ENCODE data around the gene S1PR2. TPM values are rescaled to one million over a fixed set of nuclear protein-coding genes. Genes with fewer than 3 reads are reported as not detected.

The S1PR2 gene
- total RNA-seq, 2 experiments from 2014 or later, result 14.6 to 17.2 TPM

GRCh38 chr19:10258080-10258710 is 27.1 kb upstream of the S1PR2 start:
- Histone ChIP-seq H3K27ac (ENCODE audit: low read depth in 1 of 2, low read length in 2 of 2) (no peak overlapping the region), H3K4me1 (ENCODE audit: insufficient read depth, low read length) (peaks cover 21% of the 10 kb centered on the region), H3K9me3 (ENCODE audit: control insufficient read depth in 1 of 2, insufficient read depth in 1 of 2, low read length in 2 of 2) (no peaks in the 10 kb centered on the region), H3K36me3 (ENCODE audit: insufficient read depth, low read length) (peaks cover 46% of the 10 kb centered on the region), H3K27me3 (ENCODE audit: control insufficient read depth in 1 of 2, insufficient read depth in 2 of 2, low read length in 2 of 2) (no peaks in the 10 kb centered on the region), H3K4me3 (ENCODE audit: low read length) (no peak overlapping the region)
- DNase-seq (no peak), ATAC-seq (ENCODE audit: poor library complexity) (no peak)
- Mint-ChIP-seq H3K27ac (no peak overlapping the region), H3K4me1 (ENCODE audit: low read depth) (peaks cover 16% of the 10 kb centered on the region), H3K36me3 (ENCODE audit: low read depth) (peaks cover 58% of the 10 kb centered on the region), H3K27me3 (no peaks in the 10 kb centered on the region), H3K4me3 (no peak overlapping the region), H3K9me3 (no peaks in the 10 kb centered on the region)
- TF ChIP-seq CTCF (IDR thresholded peaks at IDR 0.05), result no peak
- POLR2A ChIA-PET, result interaction anchor here (1.0 to 2.7 kb wide), 5 partner anchors 13 to 133 kb away, joined by 3 to 18 read pairs (median 8); partner anchors contain the start of genes ICAM1 and TYK2
- CTCF ChIA-PET, result interaction anchor here (0.6 to 4.4 kb wide), 19 partner anchors 8 to 322 kb away, joined by 3 to 56 read pairs (median 5); partner anchors contain the start of genes CDC37, ICAM1, OLFM2 and TYK2
- intact Hi-C loops (cut with DNase I, micrococcal nuclease), result loop anchor here (2.0 to 10.0 kb wide), 2 partner anchors 131 to 423 kb away; partner anchors contain the start of gene PIN1 (in 1 of the 2)

- no peak for TF ChIP-seq CTCF (IDR thresholded peaks at IDR 0.05)
- Histone ChIP-seq H3K27me3 (ENCODE audit: control insufficient read depth in 1 of 2, insufficient read depth in 2 of 2, low read length in 2 of 2) (no peaks in the 10 kb centered on the region), H3K9me3 (ENCODE audit: control insufficient read depth in 1 of 2, insufficient read depth in 1 of 2, low read length in 2 of 2) (no peaks in the 10 kb centered on the region), H3K4me1 (ENCODE audit: insufficient read depth, low read length) (peaks cover 32% of the 10 kb centered on the region), H3K27ac (ENCODE audit: low read depth in 1 of 2, low read length in 2 of 2) (no peak overlapping the region), H3K4me3 (ENCODE audit: low read length) (no peak overlapping the region), H3K36me3 (ENCODE audit: insufficient read depth, low read length) (peaks cover 46% of the 10 kb centered on the region)
- Mint-ChIP-seq H3K27me3 (no peaks in the 10 kb centered on the region), H3K36me3 (ENCODE audit: low read depth) (peaks cover 65% of the 10 kb centered on the region), H3K27ac (no peak overlapping the region), H3K4me1 (ENCODE audit: low read depth) (peaks cover 22% of the 10 kb centered on the region), H3K4me3 (peak overlapping the region; percentile 51), H3K9me3 (no peaks in the 10 kb centered on the region)
- intact Hi-C loops (cut with DNase I, micrococcal nuclease), result loop anchor here in 1 of 2 experiments (10.0 kb wide), 1 partner anchor 422 kb away; the partner anchor contains the start of gene PIN1
- POLR2A ChIA-PET, result interaction anchor here (0.9 kb wide), 1 partner anchor 132 kb away, joined by 3 read pairs; no protein-coding TSS in a partner anchor
- CTCF ChIA-PET, result interaction anchor here (4.4 kb wide), 1 partner anchor 131 kb away, joined by 56 read pairs; no protein-coding TSS in a partner anchor
- ATAC-seq (ENCODE audit: poor library complexity) (no peak), DNase-seq (no peak)
Observed at GRCh38 chr19:10256970-10257615, 26.0 kb upstream of the S1PR2 start.

- peaks cover 32% of the 10 kb centered on the region for H3K4me1 ChIP-seq (ENCODE audit: insufficient read depth, low read length)
- H3K27ac Mint-ChIP-seq, result no peak overlapping the region
- H3K36me3 Mint-ChIP-seq (ENCODE audit: low read depth), result peaks cover 70% of the 10 kb centered on the region
- H3K27me3 Mint-ChIP-seq, result no peaks in the 10 kb centered on the region
- no peaks in the 10 kb centered on the region for H3K9me3 ChIP-seq (ENCODE audit: control insufficient read depth in 1 of 2, insufficient read depth in 1 of 2, low read length in 2 of 2)
- POLR2A ChIA-PET, result interaction anchor here (0.9 kb wide), 1 partner anchor 132 kb away, joined by 3 read pairs; no protein-coding TSS in a partner anchor
- CTCF ChIA-PET, result no interaction called here
- peaks cover 27% of the 10 kb centered on the region for H3K4me1 Mint-ChIP-seq (ENCODE audit: low read depth)
- H3K4me3 Mint-ChIP-seq, result peak overlapping the region; percentile 7
- H3K9me3 Mint-ChIP-seq, result no peaks in the 10 kb centered on the region
- H3K27ac ChIP-seq (ENCODE audit: low read depth in 1 of 2, low read length in 2 of 2), result no peak overlapping the region
- no peak for DNase-seq
- H3K27me3 ChIP-seq (ENCODE audit: control insufficient read depth in 1 of 2, insufficient read depth in 2 of 2, low read length in 2 of 2), result no peaks in the 10 kb centered on the region
- intact Hi-C loops (cut with DNase I, micrococcal nuclease), result loop anchor here in 1 of 2 experiments (10.0 kb wide), 1 partner anchor 422 kb away; the partner anchor contains the start of gene PIN1
- H3K36me3 ChIP-seq (ENCODE audit: insufficient read depth, low read length), result peaks cover 46% of the 10 kb centered on the region
- ATAC-seq (ENCODE audit: poor library complexity), result no peak
- H3K4me3 ChIP-seq (ENCODE audit: low read length), result no peak overlapping the region
- no peak for TF ChIP-seq CTCF (IDR thresholded peaks at IDR 0.05)
Observed at GRCh38 chr19:10256551-10256950, 25.4 kb upstream of the S1PR2 start.

All from CD4-positive, alpha-beta T cell (primary cell).